Left ventricle myocardium inferior (tissue), 1 donor: ENCODE data around the gene EXOSC2. TPM values are rescaled to one million over a fixed set of nuclear protein-coding genes. Genes with fewer than 3 reads are reported as not detected.

Experiments used
- DNase-seq: peaks from one replicate; pipeline ENCODE4 v3.0.0-alpha.2; 2020
- H3K27ac ChIP-seq: fragments of 200-600 bp; replicated peaks from 2 replicates; pipeline ENCODE4 v1.8.0; 2021
- H3K27me3 ChIP-seq: fragments of 200-600 bp; 2 replicates; pipeline ENCODE4 v1.8.0; 2021; ENCODE audit warnings: low read depth
- H3K36me3 ChIP-seq: fragments of 200-600 bp; 2 replicates; pipeline ENCODE4 v1.8.0; 2021
- H3K4me1 ChIP-seq: fragments of 200-600 bp; 2 replicates; pipeline ENCODE4 v1.8.0; 2021
- H3K4me3 ChIP-seq: fragments of 200-600 bp; 2 replicates; pipeline ENCODE4 v1.8.0; 2021; ENCODE audit warnings: mild to moderate bottlenecking, moderate library complexity
- H3K9me3 ChIP-seq: fragments of 200-600 bp; replicated peaks from 2 replicates; pipeline ENCODE4 v1.8.0; 2021
- CTCF ChIP-seq: fragments of 200-600 bp; IDR thresholded peaks from 2 replicates; pipeline ENCODE4 v1.8.0; 2021; ENCODE audit warnings: antibody characterized with exemption, mild to moderate bottlenecking, borderline replicate concordance
- intact Hi-C: fragments of 100-400 bp; cut with micrococcal nuclease; formaldehyde crosslinking; loops from one replicate; pipeline ENCODE4 v1.11.0; 2022
- total RNA-seq: library from RNA; stranded (reverse); fragmentation: NEBNext Ultra II Directional; extraction: Animal tissue kit (Norgen Biotek cat#: 25700); gene quantifications from one replicate; pipeline ENCODE4 v1.2.1, GENCODE V29; 2021
- donor health status: DM: no; HTN: yes; CAD: no; lungs with severe emphysema.

Gene EXOSC2
- total RNA-seq, 1 donor from 2014 or later, result 12.0 TPM

DNA sequence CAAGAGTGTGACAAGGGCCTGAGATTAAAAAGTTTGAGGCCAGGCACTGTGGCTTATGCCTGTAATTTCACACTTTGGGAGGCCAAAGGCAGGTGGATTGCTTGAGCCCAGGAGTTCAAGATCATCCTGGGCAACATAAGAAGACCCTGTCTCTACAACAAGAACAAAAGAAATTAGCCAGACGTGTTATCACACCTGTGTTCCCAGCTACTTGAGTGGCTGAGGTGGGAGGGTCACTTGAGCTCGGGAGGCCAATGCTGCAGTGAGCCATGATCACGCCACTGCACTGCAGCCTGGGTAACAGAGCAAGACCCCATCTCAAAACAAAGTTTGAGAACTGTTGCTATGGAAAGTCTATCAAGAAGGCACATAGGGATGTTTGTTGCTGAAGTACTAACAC, 25.0 kb downstream of the EXOSC2 start:
- no peak for DNase-seq
- no peak for TF ChIP-seq CTCF
- Histone ChIP-seq H3K4me3 (no peak overlapping the region), H3K27ac (no peak overlapping the region), H3K4me1 (peaks cover 41% of the 10 kb centered on the region), H3K36me3 (no peaks in the 10 kb centered on the region), H3K27me3 (no peaks in the 10 kb centered on the region), H3K9me3 (no peaks in the 10 kb centered on the region)
- intact Hi-C loops, result loop anchor here (10.0 kb wide), 1 partner anchor 46 kb away; no protein-coding TSS in a partner anchor

DNA sequence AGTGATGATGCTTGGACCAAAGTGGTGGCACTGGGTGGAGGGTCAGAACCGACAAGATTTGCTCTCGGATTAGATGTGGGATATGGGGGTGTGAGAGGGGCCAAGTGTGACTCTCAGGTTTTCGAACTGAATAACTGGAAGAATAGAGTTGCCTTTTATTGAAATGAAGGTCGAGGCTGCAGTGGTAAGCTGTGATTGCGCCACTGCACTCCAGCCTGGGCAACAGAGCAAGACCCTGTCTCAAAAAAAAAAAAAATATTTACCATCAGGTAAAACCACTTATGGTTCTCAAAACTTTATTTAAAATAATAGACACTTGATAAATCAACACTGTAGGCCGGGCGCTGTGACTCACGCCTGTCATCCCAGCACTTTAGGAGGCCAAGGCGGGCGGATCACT, 27.2 kb downstream of the EXOSC2 start:
- TF ChIP-seq CTCF, result no peak

GRCh38 chr9:130728721-130729120, 35.1 kb downstream of the EXOSC2 start:
- Histone ChIP-seq H3K4me1 (peaks cover 24% of the 10 kb centered on the region), H3K27me3 (no peaks in the 10 kb centered on the region), H3K36me3 (no peaks in the 10 kb centered on the region), H3K4me3 (no peak overlapping the region), H3K9me3 (peaks cover 5% of the 10 kb centered on the region), H3K27ac (no peak overlapping the region)
- TF ChIP-seq CTCF, result no peak
- intact Hi-C loops, result no loop called here
- DNase-seq, result no peak

More for the DNA sequence above, 27.2 kb downstream of the EXOSC2 start:
- Histone ChIP-seq H3K27me3 (no peaks in the 10 kb centered on the region), H3K27ac (no peak overlapping the region), H3K9me3 (no peaks in the 10 kb centered on the region), H3K4me3 (no peak overlapping the region), H3K36me3 (no peaks in the 10 kb centered on the region), H3K4me1 (peaks cover 23% of the 10 kb centered on the region)
- DNase-seq, result no peak
- intact Hi-C loops, result no loop called here

DNA sequence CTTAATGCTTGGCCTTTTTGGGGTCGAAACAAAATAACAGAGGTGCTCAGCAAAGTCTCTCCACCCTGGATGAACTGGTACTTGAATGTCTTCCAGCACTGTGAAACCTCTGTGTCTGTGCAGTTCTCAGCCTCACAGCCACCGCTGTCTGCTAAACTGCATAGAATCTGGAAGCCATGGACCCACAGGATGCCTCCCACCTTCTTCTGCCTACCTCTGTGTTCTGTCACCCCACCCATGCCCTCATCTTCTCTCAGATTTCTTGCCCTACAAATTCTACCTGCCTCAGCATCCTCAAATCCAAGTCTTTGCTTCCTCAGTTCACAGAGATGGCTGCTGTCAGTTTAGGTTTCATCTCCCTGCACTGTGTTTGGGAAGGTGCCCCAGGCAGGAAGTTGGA, 35.6 kb downstream of the EXOSC2 start:
- intact Hi-C loops, result no loop called here
- no peak for TF ChIP-seq CTCF
- H3K9me3 ChIP-seq, result peaks cover 5% of the 10 kb centered on the region
- no peak for DNase-seq
- peaks cover 23% of the 10 kb centered on the region for H3K4me1 ChIP-seq
- no peak overlapping the region for H3K4me3 ChIP-seq
- H3K27ac ChIP-seq, result no peak overlapping the region
- no peaks in the 10 kb centered on the region for H3K36me3 ChIP-seq
- no peaks in the 10 kb centered on the region for H3K27me3 ChIP-seq

- Histone ChIP-seq H3K4me1 (peaks cover 23% of the 10 kb centered on the region), H3K9me3 (peaks cover 5% of the 10 kb centered on the region), H3K36me3 (no peaks in the 10 kb centered on the region), H3K4me3 (no peak overlapping the region), H3K27me3 (no peaks in the 10 kb centered on the region), H3K27ac (no peak overlapping the region)
- intact Hi-C loops, result no loop called here
- no peak for TF ChIP-seq CTCF
- DNase-seq, result no peak
Measured at GRCh38 chr9:130731355-130731754, 37.8 kb downstream of the EXOSC2 start.

GRCh38 chr9:130732136-130732535, 38.6 kb downstream of the EXOSC2 start:
- peak; percentile 10 for TF ChIP-seq CTCF
- peaks cover 23% of the 10 kb centered on the region for H3K4me1 ChIP-seq
- H3K4me3 ChIP-seq, result no peak overlapping the region
- no peaks in the 10 kb centered on the region for H3K36me3 ChIP-seq
- H3K27ac ChIP-seq, result no peak overlapping the region
- intact Hi-C loops, result no loop called here
- no peak for DNase-seq
- H3K9me3 ChIP-seq, result peaks cover 5% of the 10 kb centered on the region
- no peaks in the 10 kb centered on the region for H3K27me3 ChIP-seq
